Measurements from ENCODE around the gene MVP.
"Not testable (repeated sequence)": the region's sequence is repeated elsewhere in the genome, so short reads cannot be mapped to it uniquely, and the experiment has no call there.

Gene MVP

GRCh38 chr16:29875206-29875605, 54.9 kb downstream of the MVP start:
- H3K27ac ChIP-seq, result no peak overlapping the region
- TF ChIP-seq ZFX (IDR thresholded peaks at IDR 0.05), result no peak
- no peak for TF ChIP-seq CTCF (conservative IDR thresholded peaks at IDR 0.05)

- H3K27ac ChIP-seq, result no peak overlapping the region
- TF ChIP-seq ZFX (IDR thresholded peaks at IDR 0.05) (no peak), CTCF (conservative IDR thresholded peaks at IDR 0.05) (no peak)
Measured at GRCh38 chr16:29876217-29876593, 55.9 kb downstream of the MVP start.

GRCh38 chr16:29876594-29877249, 56.5 kb downstream of the MVP start:
- no peak for TF ChIP-seq CTCF (conservative IDR thresholded peaks at IDR 0.05)
- TF ChIP-seq ZFX (IDR thresholded peaks at IDR 0.05), result no peak
- no peak overlapping the region for H3K27ac ChIP-seq

- H3K27ac ChIP-seq, result no peak overlapping the region
- TF ChIP-seq CTCF (conservative IDR thresholded peaks at IDR 0.05) (no peak), ZFX (IDR thresholded peaks at IDR 0.05) (no peak)
Measured at GRCh38 chr16:29877266-29877961, 57.2 kb downstream of the MVP start.

- no peak for TF ChIP-seq CTCF (conservative IDR thresholded peaks at IDR 0.05)
- no peak for TF ChIP-seq ZFX (IDR thresholded peaks at IDR 0.05)
- H3K27ac ChIP-seq, result no peak overlapping the region
Measured at GRCh38 chr16:29878172-29878571, 57.9 kb downstream of the MVP start.

- TF ChIP-seq CTCF (conservative IDR thresholded peaks at IDR 0.05), result no peak
- TF ChIP-seq ZFX (IDR thresholded peaks at IDR 0.05), result no peak
- no peak overlapping the region for H3K27ac ChIP-seq
Measured at GRCh38 chr16:29881050-29881449, 60.8 kb downstream of the MVP start.

- H3K27ac ChIP-seq, result no peak overlapping the region
- no peak for TF ChIP-seq CTCF (conservative IDR thresholded peaks at IDR 0.05)
- TF ChIP-seq ZFX (IDR thresholded peaks at IDR 0.05), result no peak
Measured at GRCh38 chr16:29883987-29884386, 63.7 kb downstream of the MVP start.

GRCh38 chr16:29889372-29889771, 69.1 kb downstream of the MVP start:
- H3K27ac ChIP-seq, result not testable (repeated sequence)
